Neural progenitor cell (in vitro differentiated cells): Measurements from ENCODE around the gene AMT.

ENCODE experiments used
- CTCF ChIP-seq: fragments of 200-600 bp; sonication (generic); IDR thresholded peaks from 2 replicates; pipeline ENCODE4 v1.5.1; 2017; ENCODE audit warnings: antibody characterized with exemption, mild to moderate bottlenecking
- EZH2 ChIP-seq: fragments of 200-600 bp; sonication (generic); IDR thresholded peaks from 2 replicates; pipeline ENCODE4 v1.6.1; 2017; ENCODE audit warnings: antibody characterized with exemption, mild to moderate bottlenecking, moderate library complexity
- EZH2phosphoT487 ChIP-seq: fragments of 200-600 bp; sonication (generic); IDR thresholded peaks from 2 replicates; pipeline ENCODE4 v1.6.1; 2017; ENCODE audit warnings: antibody characterized with exemption

GRCh38 chr3:49413338-49413734 is 8.9 kb downstream of the AMT start:
- TF ChIP-seq CTCF: no peak
- no peak for TF ChIP-seq EZH2phosphoT487
- TF ChIP-seq EZH2: no peak
